HG03103 (cell line): Measurements from ENCODE around the gene TNFSF4.
"Not testable (repeated sequence)": the region's sequence is repeated elsewhere in the genome, so short reads cannot be mapped to it uniquely, and the experiment has no call there.

ENCODE experiments used
- ATAC-seq: cut with Tn5 transposase; IDR thresholded peaks from one replicate; pipeline ENCODE4 v1.9.1; 2021; ENCODE audit warnings: low read depth; ENCODE audit not compliant: unreplicated experiment

TNFSF4 gene

DNA sequence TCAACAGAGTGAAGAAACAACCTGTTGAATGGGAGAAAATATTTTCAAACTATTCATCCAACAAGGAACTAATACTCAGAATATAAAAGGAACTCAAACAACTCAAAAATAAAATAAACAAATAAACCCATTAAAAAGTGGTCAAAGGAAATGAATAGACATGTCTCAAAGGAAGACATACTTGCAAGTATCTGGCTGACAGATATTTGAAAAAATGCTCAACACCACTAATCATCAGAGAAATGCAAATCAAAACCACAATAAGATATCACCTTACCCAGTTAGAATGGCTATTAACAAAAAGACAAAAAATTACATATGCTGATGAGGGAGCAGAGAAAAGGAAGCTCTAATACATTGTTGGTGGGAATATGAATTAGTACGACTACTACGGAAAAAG lies 38.2 kb downstream of the TNFSF4 start:
- no peak for ATAC-seq

- no peak for ATAC-seq
Observed at GRCh38 chr1:173164686-173165085, 42.4 kb downstream of the TNFSF4 start.

- ATAC-seq, result no peak
Observed at GRCh38 chr1:173164178-173164577, 43.0 kb downstream of the TNFSF4 start.

- no peak for ATAC-seq
Observed at GRCh38 chr1:173163222-173163621, 43.9 kb downstream of the TNFSF4 start.

GRCh38 chr1:173162601-173163000 lies 44.5 kb downstream of the TNFSF4 start:
- ATAC-seq, result no peak

DNA sequence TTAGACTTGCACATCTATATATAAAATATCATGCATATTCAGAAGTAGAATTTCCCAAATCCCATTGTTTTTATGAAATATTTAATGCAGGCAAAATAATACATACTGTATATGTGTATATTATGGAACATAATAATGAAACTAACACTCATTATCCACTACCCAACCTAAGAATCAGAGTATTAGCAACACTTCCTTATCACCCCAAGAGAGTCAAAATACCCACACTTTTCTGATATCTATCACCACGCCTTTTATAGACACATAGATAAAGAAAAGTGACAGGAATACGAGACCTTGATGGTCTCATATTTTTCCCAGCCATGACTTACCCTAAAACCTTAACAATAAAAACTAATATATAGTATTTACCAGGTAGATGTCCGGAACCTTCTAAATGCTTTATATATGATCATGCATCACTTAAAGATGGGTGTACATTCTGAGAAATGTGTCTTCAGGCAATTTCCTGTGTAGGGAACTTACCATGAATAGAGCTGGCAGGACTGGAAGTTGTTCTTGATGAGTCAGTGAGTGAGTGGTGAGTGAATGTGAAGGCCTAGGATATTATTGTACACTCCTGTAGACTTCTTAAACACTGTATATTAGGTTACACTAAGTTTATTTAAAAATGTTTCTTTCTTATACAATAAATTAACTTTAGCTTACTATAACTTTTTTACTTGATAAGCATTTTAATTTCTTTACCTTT lies 45.5 kb downstream of the TNFSF4 start:
- no peak for ATAC-seq

- ATAC-seq, result not testable (repeated sequence)
Observed at GRCh38 chr1:173153964-173154363, 53.2 kb downstream of the TNFSF4 start.

DNA sequence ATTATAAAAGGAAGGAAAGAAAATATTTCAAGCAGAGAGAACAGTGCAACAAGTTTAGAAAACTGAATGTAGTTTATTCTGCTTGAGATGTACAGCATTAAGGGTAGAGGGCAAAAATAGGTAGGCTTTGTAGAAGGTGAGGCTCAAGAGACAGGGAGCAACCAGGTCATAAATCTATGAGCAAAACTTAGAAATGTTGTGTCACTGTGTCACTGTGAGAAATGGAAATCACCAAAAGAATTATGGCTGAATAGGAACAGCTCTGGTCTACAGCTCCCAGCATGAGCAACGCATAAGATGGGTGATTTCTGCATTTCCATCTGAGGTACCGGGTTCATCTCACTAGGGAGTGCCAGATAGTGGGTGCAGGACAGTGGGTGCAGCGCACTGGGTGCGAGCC lies 53.6 kb downstream of the TNFSF4 start:
- no peak for ATAC-seq

- no peak for ATAC-seq
Observed at GRCh38 chr1:173152598-173152997, 54.5 kb downstream of the TNFSF4 start.

DNA sequence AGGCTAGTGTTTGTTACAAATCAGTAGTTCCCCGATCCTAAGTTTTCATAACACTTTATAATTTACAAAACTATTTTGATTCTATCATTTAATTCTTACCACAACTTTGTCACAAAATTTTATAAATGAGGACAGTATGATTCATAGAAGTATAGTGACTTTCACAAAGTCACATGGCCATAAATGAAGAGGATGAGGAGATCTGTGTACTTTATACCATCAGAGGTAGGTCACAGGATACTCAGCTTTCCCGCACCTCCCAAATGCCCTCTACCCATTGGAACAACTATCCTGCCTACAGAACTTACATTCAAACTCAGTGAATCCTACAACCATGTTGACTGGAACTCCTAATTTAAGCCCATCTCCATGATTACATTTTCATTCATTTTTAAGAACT lies 56.3 kb downstream of the TNFSF4 start:
- ATAC-seq, result no peak

GRCh38 chr1:173149887-173150286 lies 57.2 kb downstream of the TNFSF4 start:
- ATAC-seq, result no peak

- no peak for ATAC-seq
Observed at GRCh38 chr1:173148971-173149370, 58.2 kb downstream of the TNFSF4 start.

GRCh38 chr1:173148545-173148944 lies 58.6 kb downstream of the TNFSF4 start:
- no peak for ATAC-seq

DNA sequence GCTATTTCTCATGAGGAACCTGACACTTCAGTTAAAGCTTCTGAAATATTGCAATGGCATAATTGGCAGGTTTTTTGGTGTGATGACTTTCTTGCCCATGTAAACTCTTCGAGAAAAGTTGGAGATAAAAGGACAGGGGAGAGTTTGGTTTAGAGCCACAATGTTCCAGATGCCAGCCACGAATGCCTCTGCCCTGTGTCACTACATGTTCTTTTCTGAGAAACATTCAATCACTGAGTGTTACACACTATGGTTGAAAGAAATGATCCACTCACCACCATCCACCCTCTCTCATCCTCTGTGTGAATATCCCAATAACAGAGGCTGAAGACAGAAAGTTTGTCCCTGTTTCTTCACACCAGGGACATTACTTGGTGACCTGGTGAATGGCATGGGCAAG lies 66.4 kb downstream of the TNFSF4 start:
- no peak for ATAC-seq

DNA sequence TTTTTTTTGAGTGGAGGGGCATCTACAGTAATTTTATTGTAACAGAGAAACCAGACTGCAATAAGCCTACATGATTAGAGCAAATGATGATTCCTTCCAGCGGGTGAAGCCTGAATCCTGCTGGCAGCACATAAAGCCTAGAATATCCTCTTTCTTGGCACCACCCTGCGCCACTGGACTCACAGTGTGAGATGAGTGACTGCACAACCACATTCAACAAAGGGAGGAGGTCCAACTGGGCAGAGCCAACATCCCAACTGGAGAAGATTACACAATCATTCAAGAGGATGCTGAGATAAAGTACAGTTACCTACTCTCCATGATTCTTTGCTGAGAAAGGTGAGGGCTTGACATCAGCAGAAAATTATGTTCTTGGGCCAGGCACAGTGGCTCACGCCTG lies 67.4 kb downstream of the TNFSF4 start:
- no peak for ATAC-seq

DNA sequence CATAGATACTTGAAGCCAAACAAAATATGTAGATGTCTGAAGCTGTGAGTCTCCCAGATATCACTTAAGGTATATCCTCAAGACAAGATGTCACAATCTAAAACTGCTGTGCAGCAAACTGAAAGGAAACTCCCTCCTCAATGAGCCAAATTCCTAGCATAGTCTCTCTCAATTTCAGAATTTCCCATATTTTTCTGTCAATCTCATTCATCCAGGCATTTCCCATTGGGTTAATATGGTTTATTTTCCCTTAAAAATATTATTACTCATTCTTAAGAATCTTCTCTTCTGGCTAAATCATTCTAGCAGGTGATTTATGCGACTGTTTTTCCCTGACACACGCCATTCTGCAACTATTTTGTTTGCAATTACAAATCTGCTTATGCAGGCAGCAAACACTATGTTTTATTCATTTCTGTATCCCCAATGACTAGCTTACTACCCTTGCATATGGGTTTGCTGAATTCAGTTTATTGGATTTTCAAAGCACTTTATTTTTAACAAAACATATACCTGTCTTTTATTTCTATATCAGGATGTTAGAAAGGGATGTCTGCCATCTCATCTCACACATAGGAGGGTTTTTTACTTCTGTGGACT lies 69.9 kb downstream of the TNFSF4 start:
- ATAC-seq, result no peak

DNA sequence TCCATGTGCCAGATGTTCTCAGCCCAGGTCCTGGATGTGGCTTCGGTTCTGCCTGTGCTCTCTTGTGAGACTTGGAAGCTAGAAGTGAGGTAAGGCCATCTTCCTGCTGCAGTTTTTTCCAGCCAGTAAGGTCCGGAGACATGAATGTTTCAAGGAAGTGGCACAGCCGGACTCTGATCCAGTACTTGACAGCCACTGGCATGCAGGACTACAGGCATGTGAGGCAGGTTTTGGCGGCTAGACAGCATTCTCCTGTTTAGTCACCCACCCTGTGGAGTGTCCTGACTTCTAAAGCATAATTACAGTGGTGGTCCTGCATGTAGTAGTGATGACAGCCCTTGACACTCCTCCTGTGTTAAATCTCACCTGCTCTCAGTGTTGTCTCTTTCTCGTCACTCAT lies 72.3 kb downstream of the TNFSF4 start:
- no peak for ATAC-seq

DNA sequence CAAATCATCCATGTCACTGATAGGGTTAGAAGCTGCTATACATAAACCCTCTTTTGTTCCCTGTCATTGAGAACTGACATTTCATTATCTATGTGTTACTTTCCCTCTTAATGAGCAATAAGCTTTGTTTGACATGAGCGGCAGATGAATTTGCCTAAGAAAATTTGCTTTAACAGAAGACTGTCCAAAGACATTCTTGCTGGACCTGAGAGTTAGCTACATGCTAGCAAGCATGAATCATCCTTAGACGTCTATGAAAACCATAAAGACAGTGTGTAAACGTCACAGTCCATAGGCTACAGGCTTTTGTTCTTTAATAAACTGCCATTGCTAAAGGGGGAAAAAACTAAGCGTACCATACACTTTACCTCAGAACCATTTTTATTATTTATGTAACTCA lies 73.1 kb downstream of the TNFSF4 start:
- ATAC-seq, result no peak
